HG03196 (cell line): ENCODE results near the gene XPO4.
A peak's percentile ranks its signal among the peaks of the same experiment; 100 is the strongest.
"Not testable (repeated sequence)": the region's sequence is repeated elsewhere in the genome, so short reads cannot be mapped to it uniquely, and the experiment has no call there.

Experiments
- ATAC-seq: cut with Tn5 transposase; IDR thresholded peaks from one replicate; pipeline ENCODE4 v1.9.1; 2021; ENCODE audit not compliant: unreplicated experiment

Gene XPO4

GRCh38 chr13:20902438-20903163, at the start of gene XPO4:
TSS of gene XPO4 (minus strand) at chr13:20902746. CDS start at chr13:20902738, 8 bp downstream.
- ATAC-seq: peak; percentile 88

- ATAC-seq: not testable (repeated sequence)
Measured at GRCh38 chr13:20948001-20948400, 45.5 kb upstream of the XPO4 start.

- ATAC-seq: no peak
Measured at GRCh38 chr13:20945952-20946383, 43.4 kb upstream of the XPO4 start.

GRCh38 chr13:20942938-20943559, 40.5 kb upstream of the XPO4 start:
- ATAC-seq: no peak

GRCh38 chr13:20940511-20940910, 38.0 kb upstream of the XPO4 start:
- not testable (repeated sequence) for ATAC-seq

- no peak for ATAC-seq
Measured at GRCh38 chr13:20940083-20940482, 37.5 kb upstream of the XPO4 start.

GRCh38 chr13:20939662-20940061, 37.1 kb upstream of the XPO4 start:
- no peak for ATAC-seq

- no peak for ATAC-seq
Measured at GRCh38 chr13:20938302-20938701, 35.8 kb upstream of the XPO4 start.

GRCh38 chr13:20927596-20928257, 25.2 kb upstream of the XPO4 start:
- no peak for ATAC-seq

GRCh38 chr13:20925395-20925790, 22.8 kb upstream of the XPO4 start:
- ATAC-seq: not testable (repeated sequence)

GRCh38 chr13:20924758-20925394, 22.3 kb upstream of the XPO4 start:
- ATAC-seq: no peak

- ATAC-seq: no peak
Measured at GRCh38 chr13:20923272-20923671, 20.7 kb upstream of the XPO4 start.

- no peak for ATAC-seq
Measured at GRCh38 chr13:20921572-20921971, 19.0 kb upstream of the XPO4 start.

- ATAC-seq: not testable (repeated sequence)
Measured at GRCh38 chr13:20915676-20916075, 13.1 kb upstream of the XPO4 start.

- no peak for ATAC-seq
Measured at GRCh38 chr13:20911037-20911436, 8.5 kb upstream of the XPO4 start.

- ATAC-seq: no peak
Measured at GRCh38 chr13:20908714-20909497, 6.4 kb upstream of the XPO4 start.

GRCh38 chr13:20904908-20905307, 2.4 kb upstream of the XPO4 start:
- no peak for ATAC-seq

GRCh38 chr13:20903164-20903475, 574 bp upstream of the XPO4 start:
- no peak for ATAC-seq

GRCh38 chr13:20901668-20902437, 693 bp downstream of the XPO4 start:
- ATAC-seq: peak; percentile 38

- no peak for ATAC-seq
Measured at GRCh38 chr13:20894245-20894644, 8.3 kb downstream of the XPO4 start.
